Activated T-helper 9 cell treated with anti-CD3 and anti-CD28 coated beads, Interleukin-2, amount 50 U/mL, for 16 hours (primary cell): ENCODE results near the gene DHDDS.
"Not testable (repeated sequence)": the region's sequence is repeated elsewhere in the genome, so short reads cannot be mapped to it uniquely, and the experiment has no call there.

Experiments used
- DNase-seq: peaks from one replicate; pipeline ENCODE4 v3.0.0-alpha.2; 2020; ENCODE audit warnings: low read depth

Gene DHDDS

DNA sequence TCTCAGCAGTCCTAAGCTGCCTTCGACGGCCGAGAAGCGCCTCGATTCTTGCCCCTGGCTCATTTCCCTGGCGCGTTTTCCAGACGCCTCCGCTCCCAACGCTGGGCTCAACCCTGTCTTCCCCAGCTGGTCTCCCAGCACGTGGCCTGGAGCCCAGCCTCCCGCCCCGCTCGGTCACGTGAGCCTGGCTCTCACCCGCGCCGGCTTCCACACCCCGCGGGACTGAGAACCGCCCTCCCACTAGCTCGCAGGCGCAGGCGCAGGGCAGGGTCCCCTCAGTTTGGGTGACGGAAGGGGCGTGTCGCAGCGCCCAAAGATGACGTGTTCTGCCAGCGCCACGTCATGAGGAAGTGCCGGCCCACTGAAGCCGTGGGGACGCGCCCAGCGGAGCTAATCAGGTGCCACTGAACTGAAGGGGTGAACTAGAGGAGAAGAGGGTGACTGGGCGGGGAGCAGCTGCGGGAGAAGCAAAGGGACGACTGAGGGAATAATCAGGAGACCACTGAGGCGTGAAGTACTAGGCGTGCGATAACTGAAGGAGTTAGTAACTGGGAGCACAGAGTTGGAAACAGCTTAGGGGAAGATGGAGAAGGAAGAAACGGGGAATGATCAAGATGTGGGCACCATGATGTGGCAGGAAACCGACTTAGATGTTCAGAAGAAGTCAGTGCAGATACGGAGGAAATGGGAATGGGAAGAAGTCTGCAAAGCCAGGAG is at the start of gene DHDDS:
TSS of gene DHDDS (plus strand) at position 343 of the 717 bp plus-strand sequence. CDS start 625 bp downstream, outside the sequence.
- DNase-seq, result peak; percentile 96

DNA sequence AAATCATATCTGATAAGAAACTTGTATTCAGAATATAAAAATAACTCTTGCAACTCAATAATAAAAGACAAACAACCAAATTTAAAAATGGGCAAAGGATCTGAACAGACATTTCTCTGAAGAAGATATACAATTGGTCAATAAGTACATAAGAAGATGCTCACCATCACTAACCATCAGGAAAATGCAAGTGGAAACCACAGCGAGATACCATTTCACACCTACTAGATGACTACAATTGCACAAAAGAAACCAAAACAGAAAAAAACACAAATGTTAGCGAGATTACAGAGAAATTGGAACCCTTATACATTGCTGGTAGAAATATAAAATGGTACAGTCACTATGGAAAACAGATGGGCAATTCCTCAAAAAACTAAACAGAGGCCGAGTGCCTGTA is 48.0 kb upstream of the DHDDS start:
- no peak for DNase-seq

DNA sequence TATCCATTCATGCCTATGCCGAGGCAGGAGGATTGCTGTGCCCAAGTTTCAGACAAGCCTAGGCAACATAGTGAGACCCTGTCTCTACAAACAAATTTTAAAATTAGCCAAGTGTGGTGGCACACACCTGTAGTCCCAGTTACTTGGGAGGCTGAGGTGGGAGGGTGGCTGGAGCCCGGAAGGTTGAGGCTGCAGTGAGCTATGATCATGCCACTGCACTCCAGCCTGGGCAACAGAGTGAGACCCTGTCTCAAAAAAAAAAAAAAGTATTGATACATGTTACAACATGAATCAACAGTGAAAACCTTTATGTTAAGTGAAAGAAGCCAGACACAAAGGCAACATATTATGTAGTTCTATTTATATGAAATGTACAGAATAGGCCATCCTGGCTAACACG is 47.1 kb upstream of the DHDDS start:
- DNase-seq, result not testable (repeated sequence)

GRCh38 chr1:26387447-26387846 is 44.7 kb upstream of the DHDDS start:
- no peak for DNase-seq

GRCh38 chr1:26388791-26389445 is 43.2 kb upstream of the DHDDS start:
- no peak for DNase-seq

- DNase-seq, result no peak
Observed at GRCh38 chr1:26389604-26390247, 42.4 kb upstream of the DHDDS start.

DNA sequence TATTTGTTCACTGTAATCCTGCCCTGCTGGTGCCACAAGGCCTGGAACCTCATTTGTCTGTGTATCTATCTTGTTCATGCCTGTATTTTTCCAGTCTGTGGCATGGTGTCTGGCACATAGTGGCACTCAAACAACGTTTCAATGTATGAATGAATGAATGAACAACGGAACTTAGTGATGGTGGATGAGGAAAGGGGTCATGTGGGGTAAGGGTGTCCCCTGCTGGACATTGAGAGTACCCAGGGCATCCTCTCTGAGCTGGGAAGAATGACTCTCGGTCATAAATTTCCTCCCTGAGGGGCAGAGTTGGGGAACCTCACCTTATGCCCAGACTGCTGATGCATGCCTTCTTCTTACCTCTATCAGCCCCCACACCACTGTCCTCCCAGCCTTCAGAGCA is 40.7 kb upstream of the DHDDS start:
- no peak for DNase-seq

GRCh38 chr1:26395754-26396153 is 36.4 kb upstream of the DHDDS start:
- DNase-seq, result no peak

- no peak for DNase-seq
Observed at GRCh38 chr1:26399034-26399433, 33.1 kb upstream of the DHDDS start.

DNA sequence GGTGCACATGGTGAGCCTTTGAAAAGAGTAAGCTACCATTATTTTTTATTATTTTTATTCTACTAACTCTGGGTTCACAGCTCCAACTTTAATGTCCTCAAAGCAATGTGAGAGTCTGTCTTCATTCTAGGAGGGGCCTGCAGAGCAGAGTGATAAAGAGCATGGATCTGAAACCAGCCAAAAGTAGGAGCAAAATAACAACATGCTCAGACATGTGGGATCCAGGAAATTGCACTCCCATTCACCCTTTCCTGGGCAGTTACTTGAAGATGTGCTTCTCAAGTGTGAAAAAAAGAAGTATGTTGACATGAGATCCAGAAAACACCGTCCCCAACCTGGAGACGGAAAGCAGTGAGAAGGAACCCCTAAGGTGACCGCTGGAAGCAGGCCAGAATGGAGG is 30.2 kb upstream of the DHDDS start:
- DNase-seq, result no peak

- no peak for DNase-seq
Observed at GRCh38 chr1:26403656-26404055, 28.5 kb upstream of the DHDDS start.

DNA sequence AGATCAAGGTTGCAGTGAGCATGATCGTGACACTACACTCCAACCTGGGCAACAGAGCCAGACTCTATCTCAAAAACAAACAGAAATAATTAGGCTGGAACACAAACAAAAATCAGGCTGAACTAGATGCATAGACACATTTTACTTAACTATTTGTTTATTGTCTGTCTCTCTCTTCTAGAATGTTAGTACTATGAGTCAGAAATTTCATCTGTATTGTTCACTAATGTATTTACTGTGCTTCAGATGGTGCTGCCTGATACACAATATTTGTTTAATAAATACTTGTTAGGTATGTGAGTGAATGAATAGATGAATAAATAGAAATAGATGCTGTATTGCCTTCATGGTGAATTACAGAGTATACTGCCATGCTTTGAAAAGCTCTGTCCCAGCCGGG is 27.5 kb upstream of the DHDDS start:
- DNase-seq, result no peak

DNA sequence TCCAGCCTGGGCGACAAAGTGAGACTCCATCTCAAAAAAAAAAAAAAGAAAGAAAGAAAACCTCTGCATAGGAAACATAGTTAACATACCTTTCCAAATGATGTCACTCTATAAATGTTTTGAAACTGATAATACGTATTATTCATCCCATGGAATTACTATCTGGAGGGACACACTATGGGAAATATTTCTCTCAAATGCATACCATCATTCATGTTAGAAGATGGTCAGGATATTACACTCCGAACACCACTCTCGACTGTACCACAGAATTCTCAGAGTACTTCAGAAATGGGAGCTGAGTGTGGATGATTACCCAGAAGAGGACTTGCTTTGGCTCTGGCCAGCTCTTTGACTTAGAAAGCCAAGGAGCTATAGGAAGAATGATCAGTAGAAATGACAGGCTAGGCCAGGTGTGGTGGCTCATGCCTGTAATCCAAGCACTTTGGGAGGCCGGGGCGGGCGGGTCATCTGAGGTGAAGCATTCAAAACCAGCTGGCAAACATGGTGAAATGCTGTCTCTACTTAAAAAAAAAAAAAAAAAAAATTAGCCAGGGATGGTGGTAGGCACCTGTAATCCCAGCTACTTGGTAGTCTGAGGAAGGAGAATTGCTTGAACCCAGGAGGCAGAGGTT is 26.7 kb upstream of the DHDDS start:
- no peak for DNase-seq

DNA sequence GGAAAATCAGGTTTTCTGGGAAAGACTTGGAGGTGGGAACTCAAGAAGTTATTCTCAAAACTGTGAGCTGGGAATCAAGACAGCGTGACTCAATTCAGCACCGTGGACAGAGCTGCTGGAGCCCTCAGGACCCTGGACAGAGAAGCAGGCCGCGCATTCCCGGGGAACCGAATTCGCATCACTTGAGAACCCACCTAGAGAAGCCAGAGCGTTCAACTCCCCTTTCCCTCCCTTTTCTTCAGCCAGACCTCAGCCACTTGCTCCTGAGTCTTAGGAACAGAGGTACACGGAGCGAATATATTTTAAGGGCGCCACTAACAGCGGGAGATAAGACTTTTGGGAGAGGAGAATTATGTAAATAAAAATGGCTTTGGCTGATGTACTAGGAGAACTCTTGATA is 23.5 kb upstream of the DHDDS start:
- peak; percentile 58 for DNase-seq

DNA sequence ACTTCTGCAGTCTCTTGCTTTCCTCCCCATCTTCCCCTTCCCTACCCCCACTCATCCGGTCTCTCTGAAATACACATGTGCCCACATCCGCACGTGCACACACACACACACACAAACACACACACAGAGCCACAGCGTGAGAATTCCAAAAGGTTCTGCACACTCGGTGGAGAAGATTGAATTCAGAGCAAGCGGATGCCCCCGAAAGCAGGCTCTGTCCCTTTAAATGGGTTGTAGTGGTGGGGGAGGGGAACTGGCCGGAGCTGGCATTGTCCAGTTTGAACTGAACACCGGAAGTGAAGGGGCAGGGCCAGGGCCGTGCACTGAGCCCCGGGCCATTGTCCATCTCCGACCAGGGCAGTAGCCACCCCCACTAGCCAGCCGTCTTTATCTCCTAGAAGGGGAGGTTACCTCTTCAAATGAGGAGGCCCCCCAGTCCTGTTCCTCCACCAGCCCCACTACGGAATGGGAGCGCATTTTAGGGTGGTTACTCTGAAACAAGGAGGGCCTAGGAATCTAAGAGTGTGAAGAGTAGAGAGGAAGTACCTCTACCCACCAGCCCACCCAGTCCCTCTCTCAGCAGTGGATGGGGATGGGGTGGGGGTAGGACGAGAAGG is 22.8 kb upstream of the DHDDS start:
- DNase-seq, result no peak

DNA sequence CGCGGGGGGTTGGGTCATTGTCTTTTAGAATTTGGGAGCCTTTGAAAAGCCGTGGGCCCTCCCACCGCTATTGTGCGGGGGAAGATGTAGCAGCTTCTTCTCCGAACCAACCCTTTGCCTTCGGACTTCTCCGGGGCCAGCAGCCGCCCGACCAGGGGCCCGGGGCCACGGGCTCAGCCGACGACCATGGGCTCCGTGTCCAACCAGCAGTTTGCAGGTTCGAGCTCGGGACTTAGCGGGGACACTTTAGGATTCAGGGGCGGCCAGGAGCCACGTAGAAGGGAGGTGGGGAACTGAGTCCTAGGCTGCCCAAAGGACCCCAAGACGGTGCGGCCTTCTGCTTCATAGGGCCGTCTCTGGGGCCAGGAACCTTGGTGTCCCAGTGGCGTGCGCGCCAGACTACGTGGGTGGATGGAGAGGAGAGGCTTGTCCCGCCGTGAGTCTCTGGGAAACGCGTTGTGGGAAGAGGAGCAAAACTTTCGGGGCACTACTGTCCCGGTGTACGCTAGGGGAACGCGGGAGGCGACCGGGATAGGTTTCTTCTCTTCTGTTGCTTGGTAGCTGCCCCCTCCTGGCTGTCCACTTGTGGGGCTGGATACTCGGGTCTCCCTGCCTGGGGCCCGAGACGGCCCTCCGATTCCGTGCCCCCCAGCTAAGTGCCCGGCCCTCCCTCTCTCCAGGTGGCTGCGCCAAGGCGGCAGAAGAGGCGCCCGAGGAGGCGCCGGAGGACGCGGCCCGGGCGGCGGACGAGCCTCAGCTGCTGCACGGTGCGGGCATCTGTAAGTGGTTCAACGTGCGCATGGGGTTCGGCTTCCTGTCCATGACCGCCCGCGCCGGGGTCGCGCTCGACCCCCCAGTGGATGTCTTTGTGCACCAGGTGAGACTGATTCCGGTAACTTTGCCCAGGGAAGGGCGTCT is 21.2 kb upstream of the DHDDS start, which contains the start of gene LIN28A:
TSS of gene LIN28A (plus strand) at position 112 of the 918 bp plus-strand sequence. CDS start at position 187, 75 bp downstream.
- DNase-seq, result no peak

GRCh38 chr1:26411624-26412074 is 20.5 kb upstream of the DHDDS start:
- no peak for DNase-seq

- no peak for DNase-seq
Observed at GRCh38 chr1:26412180-26412840, 19.8 kb upstream of the DHDDS start.

- no peak for DNase-seq
Observed at GRCh38 chr1:26413031-26413430, 19.1 kb upstream of the DHDDS start.

DNA sequence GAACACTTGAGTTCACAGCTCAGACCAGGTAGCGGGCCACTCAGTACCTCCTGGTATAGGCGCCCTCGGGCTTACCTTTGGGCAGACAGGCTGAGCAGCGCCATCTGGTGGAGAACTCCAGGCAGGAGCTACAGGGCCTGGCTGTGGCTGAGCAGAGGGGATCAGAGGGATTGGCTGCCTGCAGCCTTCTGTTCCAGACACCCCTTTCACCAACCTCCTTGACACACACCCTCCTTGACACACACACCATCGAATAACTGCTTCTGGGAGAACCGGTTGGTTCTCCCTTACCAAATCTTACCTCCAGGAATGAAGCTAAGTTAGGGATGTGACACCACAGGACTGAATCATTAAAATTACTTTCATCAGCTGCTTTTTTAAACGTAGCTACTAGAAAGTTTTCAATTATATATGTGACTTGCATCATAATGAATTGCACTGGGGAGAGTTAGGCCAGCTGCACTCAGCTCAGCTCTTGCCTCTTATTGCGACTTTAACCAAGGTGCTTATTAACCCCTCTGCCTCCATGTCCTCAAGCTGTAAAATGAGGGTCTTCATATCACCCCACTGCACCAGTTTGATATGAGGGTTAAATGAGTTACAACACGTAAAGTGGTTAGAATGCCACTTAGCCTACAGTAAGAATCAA is 14.9 kb upstream of the DHDDS start:
- DNase-seq, result peak; percentile 76
